GM18508 (cell line): ENCODE data around the gene CIBAR2.

Source experiments
- ATAC-seq: cut with Tn5 transposase; IDR thresholded peaks from one replicate; pipeline ENCODE4 v1.9.1; 2021; ENCODE audit warnings: moderate number of reproducible peaks; ENCODE audit not compliant: insufficient read depth, unreplicated experiment

CIBAR2 gene

GRCh38 chr16:85112364-85112763 is at the start of gene CIBAR2:
CIBAR2 (minus strand) TSS chr16:85112472; CDS start chr16:85112352, 120 bp downstream.
- ATAC-seq, result no peak

- ATAC-seq, result no peak
Measured at GRCh38 chr16:85159179-85159980, 47.1 kb upstream of the CIBAR2 start.

- no peak for ATAC-seq
Measured at GRCh38 chr16:85158743-85159178, 46.5 kb upstream of the CIBAR2 start.

GRCh38 chr16:85157813-85158742 is 45.8 kb upstream of the CIBAR2 start:
- ATAC-seq, result no peak

GRCh38 chr16:85157372-85157771 is 45.1 kb upstream of the CIBAR2 start:
- no peak for ATAC-seq

- no peak for ATAC-seq
Measured at GRCh38 chr16:85156869-85157268, 44.6 kb upstream of the CIBAR2 start.

- ATAC-seq, result no peak
Measured at GRCh38 chr16:85156440-85156839, 44.2 kb upstream of the CIBAR2 start.

GRCh38 chr16:85153656-85154091 is 41.4 kb upstream of the CIBAR2 start:
- no peak for ATAC-seq

- ATAC-seq, result no peak
Measured at GRCh38 chr16:85153046-85153445, 40.8 kb upstream of the CIBAR2 start.

- ATAC-seq, result no peak
Measured at GRCh38 chr16:85152414-85153030, 40.2 kb upstream of the CIBAR2 start.

GRCh38 chr16:85151603-85152413 is 39.5 kb upstream of the CIBAR2 start:
- ATAC-seq, result no peak

- no peak for ATAC-seq
Measured at GRCh38 chr16:85151079-85151602, 38.9 kb upstream of the CIBAR2 start.

- ATAC-seq, result no peak
Measured at GRCh38 chr16:85150331-85150940, 38.2 kb upstream of the CIBAR2 start.

GRCh38 chr16:85149776-85150175 is 37.5 kb upstream of the CIBAR2 start:
- ATAC-seq, result no peak

- ATAC-seq, result no peak
Measured at GRCh38 chr16:85148931-85149330, 36.7 kb upstream of the CIBAR2 start.

- ATAC-seq, result no peak
Measured at GRCh38 chr16:85146922-85147651, 34.8 kb upstream of the CIBAR2 start.

- ATAC-seq, result no peak
Measured at GRCh38 chr16:85146532-85146797, 34.2 kb upstream of the CIBAR2 start.

- no peak for ATAC-seq
Measured at GRCh38 chr16:85145734-85146531, 33.7 kb upstream of the CIBAR2 start.
